HepG2 (cell line): ENCODE measurements around the gene MTF1. TPM values are rescaled to one million over a fixed set of nuclear protein-coding genes. Genes with fewer than 3 reads are reported as not detected.
A peak's percentile ranks its signal among the peaks of the same experiment; 100 is the strongest.

Experiments
- AHR ChIP-seq: IDR thresholded peaks from 2 replicates; pipeline ENCODE4 v1.6.1; 2018; ENCODE audit warnings: missing genetic modification reagents, missing compliant biosample characterization
- ARNT2 ChIP-seq: sonication (generic); formaldehyde crosslinking; IDR thresholded peaks from 2 replicates; pipeline ENCODE4 v1.8.0; 2022; ENCODE audit warnings: mild to moderate bottlenecking, low read depth, missing genetic modification reagents, moderate library complexity
- GZF1 ChIP-seq: sonication (generic); formaldehyde crosslinking; IDR thresholded peaks from 2 replicates; pipeline ENCODE4 v1.5.1; 2020; ENCODE audit warnings: mild to moderate bottlenecking, missing genetic modification reagents
- HDAC2 ChIP-seq: sonication (generic); formaldehyde crosslinking; IDR thresholded peaks from 2 replicates; pipeline ENCODE4 v1.4.0; 2020; ENCODE audit warnings: missing genetic modification reagents
- MIER2 ChIP-seq: IDR thresholded peaks from 2 replicates; pipeline ENCODE4 v1.6.1; 2016; ENCODE audit warnings: missing biosample characterization, missing genetic modification reagents
- MXI1 ChIP-seq: IDR thresholded peaks from 3 replicates; pipeline ENCODE4 v1.6.1; 2012; ENCODE audit warnings: low read depth, low read length, inconsistent platforms, borderline replicate concordance
- NFYB ChIP-seq: sonication (generic); formaldehyde crosslinking; IDR thresholded peaks from 2 replicates; pipeline ENCODE4 v1.4.0; 2020; ENCODE audit warnings: missing genetic modification reagents
- RBM39 ChIP-seq: fragments of 200-400 bp; formaldehyde crosslinking; IDR thresholded peaks from one replicate; pipeline ENCODE4 v1.6.1; 2018; ENCODE audit warnings: antibody characterized with exemption, mild to moderate bottlenecking, low read depth, low read length; ENCODE audit not compliant: poor library complexity, severe bottlenecking
- TAF1 ChIP-seq: sonication (generic); formaldehyde crosslinking; IDR thresholded peaks from 2 replicates; pipeline ENCODE4 v1.4.0; 2020; ENCODE audit warnings: missing genetic modification reagents
- ZNF570 ChIP-seq: sonication (generic); formaldehyde crosslinking; IDR thresholded peaks from 2 replicates; pipeline ENCODE4 v1.4.0; 2020; ENCODE audit warnings: mild to moderate bottlenecking, missing genetic modification reagents, borderline replicate concordance
- ZNF605 ChIP-seq: sonication (generic); formaldehyde crosslinking; IDR thresholded peaks from 2 replicates; pipeline ENCODE4 v1.8.0; 2022; ENCODE audit warnings: mild to moderate bottlenecking, missing genetic modification reagents
- ZNF614 ChIP-seq: IDR thresholded peaks from 2 replicates; pipeline ENCODE4 v1.6.1; 2018; ENCODE audit warnings: missing biosample characterization, missing genetic modification reagents, inconsistent platforms, borderline replicate concordance
- polyA plus RNA-seq, 8 experiments: library from polyadenylated mRNA; depleted of rRNA in 3 of 8; stranded (reverse) in 7 of 8; unstranded in 1 of 8; fragments of >200 nt; fragmentation: Illumina TruSeq in 4 of 8; extraction: Trizol in 4 of 8; gene quantifications; 2 replicates each; pipeline versions ENCODE4 v1.2.1 to v1.2.3, GENCODE V29; 2011 to 2016; ENCODE audit warnings: low read depth in 4 of 8, missing spikeins in 1 of 8, mixed read lengths in 1 of 8; ENCODE audit not compliant: insufficient read depth in 1 of 8
- total RNA-seq, 5 experiments: library from RNA; depleted of rRNA; stranded (reverse); fragments of >200 nt; fragmentation: Illumina TruSeq; extraction: Trizol; gene quantifications; 2 replicates each; pipeline ENCODE4 v1.2.3, GENCODE V29; 2016; ENCODE audit warnings: low read depth in 1 of 5
- TF ChIP-seq, protein P1 (sequence below): sonication (generic); formaldehyde crosslinking; IDR thresholded peaks from 2 replicates; pipeline ENCODE4 v1.8.0; 2022; ENCODE audit warnings: mild to moderate bottlenecking, missing genetic modification reagents, borderline replicate concordance
- TF ChIP-seq, protein P2 (sequence below): sonication (generic); formaldehyde crosslinking; IDR thresholded peaks from 2 replicates; pipeline ENCODE4 v1.8.0; 2022; ENCODE audit warnings: missing genetic modification reagents, mild to moderate bottlenecking, inconsistent platforms, borderline replicate concordance
- TF ChIP-seq, protein P3 (sequence below): IDR thresholded peaks from 2 replicates; pipeline ENCODE4 v1.6.1; 2016; ENCODE audit warnings: missing compliant biosample characterization, missing genetic modification reagents, borderline replicate concordance
- TF ChIP-seq, protein P4 (sequence below): sonication (generic); formaldehyde crosslinking; IDR thresholded peaks from 2 replicates; pipeline ENCODE4 v1.9.0; 2021; ENCODE audit warnings: missing genetic modification reagents, borderline replicate concordance
- TF ChIP-seq, protein P5 (sequence below): sonication (generic); formaldehyde crosslinking; IDR thresholded peaks from 2 replicates; pipeline ENCODE4 v1.5.0; 2020; ENCODE audit warnings: missing genetic modification reagents
- TF ChIP-seq, protein P6 (sequence below): sonication (generic); formaldehyde crosslinking; IDR thresholded peaks from 2 replicates; pipeline ENCODE4 v1.4.0; 2020; ENCODE audit warnings: missing genetic modification reagents
- TF ChIP-seq, protein P7 (sequence below): sonication (generic); formaldehyde crosslinking; IDR thresholded peaks from 2 replicates; pipeline ENCODE4 v1.8.1; 2023; ENCODE audit warnings: mild to moderate bottlenecking, missing genetic modification reagents

Gene MTF1
- total and polyA plus RNA-seq, 2 of the 13 experiments (the other 11 are each of a cell fraction or from before 2014, with no cell fraction given): 2.4 to 3.3 TPM

DNA sequence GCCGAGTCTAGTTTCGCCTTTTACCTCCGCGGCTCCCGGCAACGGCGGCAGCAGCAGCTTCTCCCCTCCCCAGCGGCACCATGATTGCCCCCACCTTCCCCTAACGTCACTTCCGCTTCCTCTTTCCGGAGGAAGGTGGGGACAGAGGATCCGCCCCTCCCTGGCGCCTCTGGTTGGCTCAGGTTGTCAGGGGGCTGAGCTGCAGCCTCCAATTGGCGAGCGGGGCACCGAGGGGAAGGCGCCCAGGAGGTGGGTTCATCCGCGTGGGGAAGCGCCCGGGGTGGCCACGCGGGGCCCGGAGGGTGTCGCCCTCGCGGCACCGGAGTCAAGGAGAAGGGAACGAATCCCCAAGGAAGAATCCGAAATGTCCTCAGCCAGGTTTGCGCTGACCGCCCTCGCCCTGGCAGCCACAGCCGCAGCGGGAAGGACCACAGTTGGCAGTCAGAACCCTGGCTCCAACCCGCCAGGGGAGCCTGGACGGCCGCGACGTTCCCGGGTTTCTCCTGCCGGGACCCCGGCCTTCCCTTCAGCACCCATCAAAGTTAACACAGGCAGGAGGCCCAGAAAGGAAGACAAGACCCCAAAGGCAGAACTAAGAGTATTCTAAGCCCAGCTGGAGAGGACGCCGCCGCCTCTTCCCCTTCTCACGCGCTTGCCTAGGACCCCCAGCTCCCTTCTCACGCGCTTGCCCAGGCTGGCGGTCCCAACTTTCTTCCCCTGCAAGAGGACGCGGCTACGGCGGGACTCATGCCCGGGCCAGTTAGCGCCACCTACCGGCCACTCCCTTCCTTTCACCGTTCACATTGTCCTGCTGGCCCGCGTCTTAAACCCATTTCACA, at the start of gene MTF1 (continued):
- TF ChIP-seq MXI1 (peak; percentile 91; the same call in 2 of the 3 replicates), TAF1 (peak; percentile 83), ARNT2 (CRISPR knock-in tag) (no peak), AHR (CRISPR knock-in tag) (peak; percentile 61), GZF1 (CRISPR knock-in tag) (no peak), HDAC2 (CRISPR knock-in tag) (peak; percentile 15; the same call in 1 of the 2 replicates), ZNF614 (CRISPR knock-in tag) (0 out of 2 replicates have a peak, but pooled peaks have one; percentile 23), MIER2 (CRISPR knock-in tag) (0 out of 2 replicates have a peak, but pooled peaks have one; percentile 19), NFYB (CRISPR knock-in tag) (peak; percentile 94), ZNF570 (CRISPR knock-in tag) (no peak), ZNF605 (CRISPR knock-in tag) (0 out of 2 replicates have a peak, but pooled peaks have one; percentile 20), RBM39 (peak; percentile 33)
- TF ChIP-seq, protein P1, sequence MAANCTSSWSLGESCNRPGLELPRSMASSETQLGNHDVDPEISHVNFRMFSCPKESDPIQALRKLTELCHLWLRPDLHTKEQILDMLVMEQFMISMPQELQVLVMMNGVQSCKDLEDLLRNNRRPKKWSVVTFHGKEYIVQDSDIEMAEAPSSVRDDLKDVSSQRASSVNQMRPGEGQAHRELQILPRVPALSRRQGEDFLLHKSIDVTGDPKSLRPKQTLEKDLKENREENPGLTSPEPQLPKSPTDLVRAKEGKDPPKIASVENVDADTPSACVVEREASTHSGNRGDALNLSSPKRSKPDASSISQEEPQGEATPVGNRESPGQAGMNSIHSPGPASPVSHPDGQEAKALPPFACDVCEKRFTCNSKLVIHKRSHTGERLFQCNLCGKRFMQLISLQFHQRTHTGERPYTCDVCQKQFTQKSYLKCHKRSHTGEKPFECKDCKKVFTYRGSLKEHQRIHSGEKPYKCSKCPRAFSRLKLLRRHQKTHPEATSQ (CRISPR knock-in tag): no peak
- TF ChIP-seq, protein P2, sequence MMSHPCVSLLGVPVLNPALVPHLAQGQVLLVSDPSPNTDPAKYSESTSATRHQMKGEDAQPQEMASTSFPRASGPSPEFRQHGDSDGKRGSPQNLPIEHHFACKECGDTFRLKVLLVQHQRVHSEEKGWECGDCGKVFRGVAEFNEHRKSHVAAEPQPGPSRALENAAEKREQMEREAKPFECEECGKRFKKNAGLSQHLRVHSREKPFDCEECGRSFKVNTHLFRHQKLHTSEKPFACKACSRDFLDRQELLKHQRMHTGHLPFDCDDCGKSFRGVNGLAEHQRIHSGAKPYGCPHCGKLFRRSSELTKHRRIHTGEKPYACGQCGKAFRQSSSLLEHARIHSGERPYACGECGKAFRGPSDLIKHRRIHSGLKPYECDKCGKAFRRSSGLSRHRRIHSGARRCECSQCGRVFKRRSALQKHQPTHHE (CRISPR knock-in tag): no peak; the same call in 1 of the 2 replicates
- TF ChIP-seq, protein P3, sequence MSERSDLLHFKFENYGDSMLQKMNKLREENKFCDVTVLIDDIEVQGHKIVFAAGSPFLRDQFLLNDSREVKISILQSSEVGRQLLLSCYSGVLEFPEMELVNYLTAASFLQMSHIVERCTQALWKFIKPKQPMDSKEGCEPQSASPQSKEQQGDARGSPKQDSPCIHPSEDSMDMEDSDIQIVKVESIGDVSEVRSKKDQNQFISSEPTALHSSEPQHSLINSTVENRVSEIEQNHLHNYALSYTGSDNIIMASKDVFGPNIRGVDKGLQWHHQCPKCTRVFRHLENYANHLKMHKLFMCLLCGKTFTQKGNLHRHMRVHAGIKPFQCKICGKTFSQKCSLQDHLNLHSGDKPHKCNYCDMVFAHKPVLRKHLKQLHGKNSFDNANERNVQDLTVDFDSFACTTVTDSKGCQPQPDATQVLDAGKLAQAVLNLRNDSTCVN (CRISPR knock-in tag): no peak
- TF ChIP-seq, protein P4, sequence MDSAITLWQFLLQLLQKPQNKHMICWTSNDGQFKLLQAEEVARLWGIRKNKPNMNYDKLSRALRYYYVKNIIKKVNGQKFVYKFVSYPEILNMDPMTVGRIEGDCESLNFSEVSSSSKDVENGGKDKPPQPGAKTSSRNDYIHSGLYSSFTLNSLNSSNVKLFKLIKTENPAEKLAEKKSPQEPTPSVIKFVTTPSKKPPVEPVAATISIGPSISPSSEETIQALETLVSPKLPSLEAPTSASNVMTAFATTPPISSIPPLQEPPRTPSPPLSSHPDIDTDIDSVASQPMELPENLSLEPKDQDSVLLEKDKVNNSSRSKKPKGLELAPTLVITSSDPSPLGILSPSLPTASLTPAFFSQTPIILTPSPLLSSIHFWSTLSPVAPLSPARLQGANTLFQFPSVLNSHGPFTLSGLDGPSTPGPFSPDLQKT: no peak
- TF ChIP-seq, protein P5, sequence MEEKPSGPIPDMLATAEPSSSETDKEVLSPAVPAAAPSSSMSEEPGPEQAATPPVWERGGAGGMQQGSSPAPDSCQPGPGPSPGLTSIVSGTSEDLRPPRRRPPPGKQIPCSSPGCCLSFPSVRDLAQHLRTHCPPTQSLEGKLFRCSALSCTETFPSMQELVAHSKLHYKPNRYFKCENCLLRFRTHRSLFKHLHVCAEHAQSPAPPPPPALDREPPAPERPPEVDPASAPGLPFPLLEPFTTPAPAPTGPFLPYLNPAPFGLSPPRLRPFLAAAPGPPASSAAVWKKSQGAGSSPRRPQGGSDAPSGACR (CRISPR knock-in tag): peak; percentile 61; the same call in 1 of the 2 replicates
- TF ChIP-seq, protein P6, sequence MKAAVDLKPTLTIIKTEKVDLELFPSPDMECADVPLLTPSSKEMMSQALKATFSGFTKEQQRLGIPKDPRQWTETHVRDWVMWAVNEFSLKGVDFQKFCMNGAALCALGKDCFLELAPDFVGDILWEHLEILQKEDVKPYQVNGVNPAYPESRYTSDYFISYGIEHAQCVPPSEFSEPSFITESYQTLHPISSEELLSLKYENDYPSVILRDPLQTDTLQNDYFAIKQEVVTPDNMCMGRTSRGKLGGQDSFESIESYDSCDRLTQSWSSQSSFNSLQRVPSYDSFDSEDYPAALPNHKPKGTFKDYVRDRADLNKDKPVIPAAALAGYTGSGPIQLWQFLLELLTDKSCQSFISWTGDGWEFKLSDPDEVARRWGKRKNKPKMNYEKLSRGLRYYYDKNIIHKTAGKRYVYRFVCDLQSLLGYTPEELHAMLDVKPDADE (CRISPR knock-in tag): no peak
- TF ChIP-seq, protein P7, sequence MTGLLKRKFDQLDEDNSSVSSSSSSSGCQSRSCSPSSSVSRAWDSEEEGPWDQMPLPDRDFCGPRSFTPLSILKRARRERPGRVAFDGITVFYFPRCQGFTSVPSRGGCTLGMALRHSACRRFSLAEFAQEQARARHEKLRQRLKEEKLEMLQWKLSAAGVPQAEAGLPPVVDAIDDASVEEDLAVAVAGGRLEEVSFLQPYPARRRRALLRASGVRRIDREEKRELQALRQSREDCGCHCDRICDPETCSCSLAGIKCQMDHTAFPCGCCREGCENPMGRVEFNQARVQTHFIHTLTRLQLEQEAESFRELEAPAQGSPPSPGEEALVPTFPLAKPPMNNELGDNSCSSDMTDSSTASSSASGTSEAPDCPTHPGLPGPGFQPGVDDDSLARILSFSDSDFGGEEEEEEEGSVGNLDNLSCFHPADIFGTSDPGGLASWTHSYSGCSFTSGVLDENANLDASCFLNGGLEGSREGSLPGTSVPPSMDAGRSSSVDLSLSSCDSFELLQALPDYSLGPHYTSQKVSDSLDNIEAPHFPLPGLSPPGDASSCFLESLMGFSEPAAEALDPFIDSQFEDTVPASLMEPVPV (CRISPR knock-in tag): 0 out of 2 replicates have a peak, but pooled peaks have one; percentile 59
